HG03520 (cell line): ENCODE data around the gene GFRA4.
"Not testable (repeated sequence)": the region's sequence is repeated elsewhere in the genome, so short reads cannot be mapped to it uniquely, and the experiment has no call there.

ENCODE experiments used
- ATAC-seq: cut with Tn5 transposase; IDR thresholded peaks from one replicate; pipeline ENCODE4 v1.9.1; 2021; ENCODE audit warnings: mild to moderate bottlenecking, moderate library complexity; ENCODE audit not compliant: unreplicated experiment

Gene GFRA4

GRCh38 chr20:3627476-3627875 lies 35.7 kb downstream of the GFRA4 start:
- ATAC-seq = no peak

- no peak for ATAC-seq
Measured at GRCh38 chr20:3622406-3622805, 40.8 kb downstream of the GFRA4 start.

GRCh38 chr20:3621111-3621510 lies 42.1 kb downstream of the GFRA4 start:
- ATAC-seq = no peak

GRCh38 chr20:3616250-3616649 lies 46.9 kb downstream of the GFRA4 start:
- no peak for ATAC-seq

- ATAC-seq = not testable (repeated sequence)
Measured at GRCh38 chr20:3615171-3615840, 47.9 kb downstream of the GFRA4 start.

GRCh38 chr20:3614466-3614865 lies 48.7 kb downstream of the GFRA4 start:
- no peak for ATAC-seq

- ATAC-seq = no peak
Measured at GRCh38 chr20:3613821-3614440, 49.3 kb downstream of the GFRA4 start.

- no peak for ATAC-seq
Measured at GRCh38 chr20:3612795-3613572, 50.2 kb downstream of the GFRA4 start.

GRCh38 chr20:3611901-3612300 lies 51.3 kb downstream of the GFRA4 start:
- no peak for ATAC-seq
